Measurements from ENCODE around the gene SLC30A5.
A peak's percentile ranks its signal among the peaks of the same experiment; 100 is the strongest.
"Not testable (repeated sequence)": the region's sequence is repeated elsewhere in the genome, so short reads cannot be mapped to it uniquely, and the experiment has no call there.

Gene SLC30A5

DNA sequence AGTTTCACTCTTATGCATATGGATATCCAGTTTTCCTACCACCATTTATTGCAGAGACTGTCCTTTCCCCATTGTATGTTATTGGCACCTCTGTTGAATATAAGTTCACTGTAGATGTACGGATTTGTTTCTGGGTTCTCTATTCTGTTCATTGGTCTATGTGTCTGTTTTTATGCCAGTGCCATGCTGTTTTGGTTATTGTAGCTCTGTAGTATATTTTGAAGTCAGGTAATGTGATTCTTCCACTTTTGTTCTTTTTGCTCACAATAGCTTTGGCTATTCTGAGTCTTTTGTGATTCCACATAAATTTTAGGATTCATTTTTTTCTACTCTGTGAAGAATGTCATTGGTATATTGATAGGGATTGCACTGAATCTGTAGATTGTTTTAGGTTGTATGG lies 47.0 kb downstream of the SLC30A5 start:
- Histone ChIP-seq H3K36me3 (ENCODE audit: insufficient read depth, low read length) (no peaks in the 10 kb centered on the region), H3K4me1 (ENCODE audit: insufficient read depth, low read length) (no peaks in the 10 kb centered on the region), H3K27me3 (ENCODE audit: control insufficient read depth in 1 of 2, insufficient read depth in 2 of 2, low read length in 2 of 2) (no peaks in the 10 kb centered on the region), H3K4me3 (ENCODE audit: low read depth in 1 of 2, low read length in 2 of 2) (no peak overlapping the region), H3K9ac (ENCODE audit: low read length) (no peak overlapping the region), H3K9me3 (ENCODE audit: low read length) (no peaks in the 10 kb centered on the region), H3K27ac (ENCODE audit: low read depth, low read length) (no peak overlapping the region)

GRCh38 chr5:69148576-69148975 lies 54.8 kb downstream of the SLC30A5 start:
- H3K4me1 ChIP-seq (ENCODE audit: insufficient read depth, low read length); H3K4me3 ChIP-seq (ENCODE audit: low read depth in 1 of 2, low read length in 2 of 2); H3K9me3 ChIP-seq (ENCODE audit: low read length); H3K27ac ChIP-seq (ENCODE audit: low read depth, low read length); H3K27me3 ChIP-seq (ENCODE audit: control insufficient read depth in 1 of 2, insufficient read depth in 2 of 2, low read length in 2 of 2); H3K36me3 ChIP-seq (ENCODE audit: insufficient read depth, low read length); H3K9ac ChIP-seq (ENCODE audit: low read length): not testable (repeated sequence)

- Histone ChIP-seq H3K27ac (ENCODE audit: low read depth, low read length) (no peak overlapping the region), H3K36me3 (ENCODE audit: insufficient read depth, low read length) (no peaks in the 10 kb centered on the region), H3K9ac (ENCODE audit: low read length) (no peak overlapping the region), H3K4me1 (ENCODE audit: insufficient read depth, low read length) (no peaks in the 10 kb centered on the region), H3K9me3 (ENCODE audit: low read length) (no peaks in the 10 kb centered on the region), H3K4me3 (ENCODE audit: low read depth in 1 of 2, low read length in 2 of 2) (no peak overlapping the region), H3K27me3 (ENCODE audit: control insufficient read depth in 1 of 2, insufficient read depth in 2 of 2, low read length in 2 of 2) (no peaks in the 10 kb centered on the region)
Observed at GRCh38 chr5:69148981-69149675, 55.3 kb downstream of the SLC30A5 start.

- no peaks in the 10 kb centered on the region for H3K4me1 ChIP-seq (ENCODE audit: insufficient read depth, low read length)
- H3K27me3 ChIP-seq (ENCODE audit: control insufficient read depth in 1 of 2, insufficient read depth in 2 of 2, low read length in 2 of 2): no peaks in the 10 kb centered on the region
- H3K9ac ChIP-seq (ENCODE audit: low read length): no peak overlapping the region
- no peak overlapping the region for H3K27ac ChIP-seq (ENCODE audit: low read depth, low read length)
- H3K9me3 ChIP-seq (ENCODE audit: low read length): no peaks in the 10 kb centered on the region
- no peaks in the 10 kb centered on the region for H3K36me3 ChIP-seq (ENCODE audit: insufficient read depth, low read length)
- H3K4me3 ChIP-seq (ENCODE audit: low read depth in 1 of 2, low read length in 2 of 2): no peak overlapping the region
Observed at GRCh38 chr5:69149676-69150010, 55.8 kb downstream of the SLC30A5 start.

DNA sequence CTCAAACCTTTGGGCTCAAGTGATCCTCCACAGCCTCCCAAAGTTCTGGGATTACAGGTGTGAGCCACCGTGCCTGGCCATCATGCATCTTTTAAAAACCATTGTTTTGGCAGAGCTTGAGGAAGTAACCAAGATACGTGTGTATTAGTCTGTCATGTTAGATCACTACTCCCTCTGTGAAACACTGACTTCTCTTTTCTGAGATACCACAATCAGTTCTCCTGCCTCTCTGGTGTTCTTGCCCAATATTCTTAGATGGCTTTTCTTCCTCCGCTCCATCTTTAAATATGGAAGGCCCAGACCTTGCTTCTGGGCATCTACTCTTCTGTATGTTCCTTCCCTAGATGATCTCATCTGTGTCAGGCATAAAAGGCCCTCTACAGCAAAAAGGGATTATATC lies 58.9 kb downstream of the SLC30A5 start:
- Histone ChIP-seq H3K4me3 (ENCODE audit: low read depth in 1 of 2, low read length in 2 of 2) (no peak overlapping the region), H3K9me3 (ENCODE audit: low read length) (no peaks in the 10 kb centered on the region), H3K27ac (ENCODE audit: low read depth, low read length) (no peak overlapping the region), H3K4me1 (ENCODE audit: insufficient read depth, low read length) (no peaks in the 10 kb centered on the region), H3K36me3 (ENCODE audit: insufficient read depth, low read length) (no peaks in the 10 kb centered on the region), H3K9ac (ENCODE audit: low read length) (no peak overlapping the region), H3K27me3 (ENCODE audit: control insufficient read depth in 1 of 2, insufficient read depth in 2 of 2, low read length in 2 of 2) (no peaks in the 10 kb centered on the region)

GRCh38 chr5:69156456-69156855 lies 62.6 kb downstream of the SLC30A5 start:
- Histone ChIP-seq H3K4me3 (ENCODE audit: low read depth in 1 of 2, low read length in 2 of 2) (no peak overlapping the region), H3K27me3 (ENCODE audit: control insufficient read depth in 1 of 2, insufficient read depth in 2 of 2, low read length in 2 of 2) (no peaks in the 10 kb centered on the region), H3K9me3 (ENCODE audit: low read length) (no peaks in the 10 kb centered on the region), H3K27ac (ENCODE audit: low read depth, low read length) (no peak overlapping the region), H3K4me1 (ENCODE audit: insufficient read depth, low read length) (no peaks in the 10 kb centered on the region), H3K9ac (ENCODE audit: low read length) (no peak overlapping the region), H3K36me3 (ENCODE audit: insufficient read depth, low read length) (no peaks in the 10 kb centered on the region)

GRCh38 chr5:69158039-69158438 lies 64.2 kb downstream of the SLC30A5 start:
- H3K9me3 ChIP-seq (ENCODE audit: low read length): no peaks in the 10 kb centered on the region
- no peak overlapping the region for H3K9ac ChIP-seq (ENCODE audit: low read length)
- no peak overlapping the region for H3K27ac ChIP-seq (ENCODE audit: low read depth, low read length)
- no peaks in the 10 kb centered on the region for H3K27me3 ChIP-seq (ENCODE audit: control insufficient read depth in 1 of 2, insufficient read depth in 2 of 2, low read length in 2 of 2)
- H3K4me3 ChIP-seq (ENCODE audit: low read depth in 1 of 2, low read length in 2 of 2): no peak overlapping the region
- no peaks in the 10 kb centered on the region for H3K36me3 ChIP-seq (ENCODE audit: insufficient read depth, low read length)
- no peaks in the 10 kb centered on the region for H3K4me1 ChIP-seq (ENCODE audit: insufficient read depth, low read length)

- Histone ChIP-seq H3K27me3 (ENCODE audit: control insufficient read depth in 1 of 2, insufficient read depth in 2 of 2, low read length in 2 of 2) (no peaks in the 10 kb centered on the region), H3K9me3 (ENCODE audit: low read length) (no peaks in the 10 kb centered on the region), H3K9ac (ENCODE audit: low read length) (no peak overlapping the region), H3K27ac (ENCODE audit: low read depth, low read length) (no peak overlapping the region), H3K36me3 (ENCODE audit: insufficient read depth, low read length) (no peaks in the 10 kb centered on the region), H3K4me3 (ENCODE audit: low read depth in 1 of 2, low read length in 2 of 2) (no peak overlapping the region), H3K4me1 (ENCODE audit: insufficient read depth, low read length) (no peaks in the 10 kb centered on the region)
Observed at GRCh38 chr5:69160651-69161050, 66.8 kb downstream of the SLC30A5 start.

GRCh38 chr5:69166686-69167492 lies 73.1 kb downstream of the SLC30A5 start, which contains the start of gene CCNB1:
Gene CCNB1 (plus strand): TSS chr5:69167150. CDS start chr5:69167263, 113 bp downstream.
- no peaks in the 10 kb centered on the region for H3K9me3 ChIP-seq (ENCODE audit: low read length)
- peak within 1 kb of the TSS; percentile 44 to 84 for H3K4me3 ChIP-seq (ENCODE audit: low read depth in 1 of 2, low read length in 2 of 2)
- H3K9ac ChIP-seq (ENCODE audit: low read length): peak within 1 kb of the TSS; percentile 27
- H3K4me1 ChIP-seq (ENCODE audit: insufficient read depth, low read length): peaks cover 8% of the 10 kb centered on the region
- H3K27me3 ChIP-seq (ENCODE audit: control insufficient read depth in 1 of 2, insufficient read depth in 2 of 2, low read length in 2 of 2): no peaks in the 10 kb centered on the region
- H3K27ac ChIP-seq (ENCODE audit: low read depth, low read length): no peak within 1 kb of the TSS
- no peaks in the 10 kb centered on the region for H3K36me3 ChIP-seq (ENCODE audit: insufficient read depth, low read length)

- Histone ChIP-seq H3K36me3 (ENCODE audit: insufficient read depth, low read length) (no peaks in the 10 kb centered on the region), H3K9me3 (ENCODE audit: low read length) (no peaks in the 10 kb centered on the region), H3K4me3 (ENCODE audit: low read depth in 1 of 2, low read length in 2 of 2) (peak overlapping the region; percentile 44 to 84), H3K4me1 (ENCODE audit: insufficient read depth, low read length) (peaks cover 8% of the 10 kb centered on the region), H3K27ac (ENCODE audit: low read depth, low read length) (no peak overlapping the region), H3K27me3 (ENCODE audit: control insufficient read depth in 1 of 2, insufficient read depth in 2 of 2, low read length in 2 of 2) (no peaks in the 10 kb centered on the region), H3K9ac (ENCODE audit: low read length) (peak overlapping the region; percentile 27)
Observed at GRCh38 chr5:69167493-69167855, 73.7 kb downstream of the SLC30A5 start.

DNA sequence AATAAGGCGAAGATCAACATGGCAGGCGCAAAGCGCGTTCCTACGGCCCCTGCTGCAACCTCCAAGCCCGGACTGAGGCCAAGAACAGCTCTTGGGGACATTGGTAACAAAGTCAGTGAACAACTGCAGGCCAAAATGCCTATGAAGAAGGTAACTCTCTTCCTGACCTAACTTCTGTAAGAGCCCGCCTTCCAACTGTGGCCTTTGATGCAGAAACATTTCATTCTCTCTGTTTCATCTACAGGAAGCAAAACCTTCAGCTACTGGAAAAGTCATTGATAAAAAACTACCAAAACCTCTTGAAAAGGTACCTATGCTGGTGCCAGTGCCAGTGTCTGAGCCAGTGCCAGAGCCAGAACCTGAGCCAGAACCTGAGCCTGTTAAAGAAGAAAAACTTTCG lies 74.1 kb downstream of the SLC30A5 start:
- H3K4me1 ChIP-seq (ENCODE audit: insufficient read depth, low read length): peaks cover 8% of the 10 kb centered on the region

DNA sequence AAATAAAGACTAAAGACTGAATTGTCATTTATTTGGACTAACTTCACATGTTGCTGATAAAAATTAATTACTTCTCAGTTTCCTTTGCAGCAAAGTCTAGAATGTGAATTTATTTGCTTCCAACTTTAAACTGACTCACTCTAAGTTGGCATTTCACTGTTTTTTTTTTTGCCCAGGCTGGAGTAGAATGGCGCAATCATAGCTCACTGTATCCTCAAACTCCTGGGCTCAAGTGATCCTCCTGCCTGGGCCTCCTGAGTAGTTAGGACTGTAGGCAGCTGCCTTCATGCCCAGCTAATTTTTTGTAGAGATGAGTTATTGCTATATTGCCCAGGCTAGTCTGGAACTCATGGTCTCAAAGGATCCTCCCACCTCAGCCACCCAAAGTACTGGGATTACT lies 76.7 kb downstream of the SLC30A5 start:
- no peaks in the 10 kb centered on the region for H3K27me3 ChIP-seq (ENCODE audit: control insufficient read depth in 1 of 2, insufficient read depth in 2 of 2, low read length in 2 of 2)
- no peak overlapping the region for H3K9ac ChIP-seq (ENCODE audit: low read length)
- no peaks in the 10 kb centered on the region for H3K36me3 ChIP-seq (ENCODE audit: insufficient read depth, low read length)
- no peak overlapping the region for H3K27ac ChIP-seq (ENCODE audit: low read depth, low read length)
- H3K9me3 ChIP-seq (ENCODE audit: low read length): no peaks in the 10 kb centered on the region
- peaks cover 8% of the 10 kb centered on the region for H3K4me1 ChIP-seq (ENCODE audit: insufficient read depth, low read length)
- H3K4me3 ChIP-seq (ENCODE audit: low read depth in 1 of 2, low read length in 2 of 2): no peak overlapping the region

More for the DNA sequence above, 74.1 kb downstream of the SLC30A5 start:
- Histone ChIP-seq H3K9me3 (ENCODE audit: low read length) (no peaks in the 10 kb centered on the region), H3K27me3 (ENCODE audit: control insufficient read depth in 1 of 2, insufficient read depth in 2 of 2, low read length in 2 of 2) (no peaks in the 10 kb centered on the region), H3K9ac (ENCODE audit: low read length) (no peak overlapping the region), H3K27ac (ENCODE audit: low read depth, low read length) (no peak overlapping the region), H3K36me3 (ENCODE audit: insufficient read depth, low read length) (no peaks in the 10 kb centered on the region), H3K4me3 (ENCODE audit: low read depth in 1 of 2, low read length in 2 of 2) (peak overlapping the region in 1 of 2 donors; percentile 84)
